ENCODE data around the gene CRYZ.

DNA sequence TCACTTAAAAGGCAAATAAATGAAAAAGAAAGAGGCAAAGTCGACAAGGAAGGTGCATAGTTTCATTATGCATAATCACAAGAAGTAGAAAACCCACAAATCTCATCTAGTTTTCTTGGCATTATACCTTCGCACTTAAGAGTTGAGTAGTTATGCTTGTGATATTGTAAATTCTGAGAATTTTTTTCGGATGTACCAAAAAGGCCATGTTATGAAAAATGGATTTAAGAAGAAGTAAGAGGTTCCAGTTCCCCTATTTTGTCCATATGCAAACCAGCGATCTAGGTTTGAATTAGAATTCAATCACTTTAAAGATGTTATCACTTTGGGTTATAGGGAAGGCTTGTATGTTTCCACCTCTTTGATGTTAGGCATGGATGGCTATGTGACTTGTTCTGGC, 51.4 kb downstream of the CRYZ start:
- TF ChIP-seq, protein P1, sequence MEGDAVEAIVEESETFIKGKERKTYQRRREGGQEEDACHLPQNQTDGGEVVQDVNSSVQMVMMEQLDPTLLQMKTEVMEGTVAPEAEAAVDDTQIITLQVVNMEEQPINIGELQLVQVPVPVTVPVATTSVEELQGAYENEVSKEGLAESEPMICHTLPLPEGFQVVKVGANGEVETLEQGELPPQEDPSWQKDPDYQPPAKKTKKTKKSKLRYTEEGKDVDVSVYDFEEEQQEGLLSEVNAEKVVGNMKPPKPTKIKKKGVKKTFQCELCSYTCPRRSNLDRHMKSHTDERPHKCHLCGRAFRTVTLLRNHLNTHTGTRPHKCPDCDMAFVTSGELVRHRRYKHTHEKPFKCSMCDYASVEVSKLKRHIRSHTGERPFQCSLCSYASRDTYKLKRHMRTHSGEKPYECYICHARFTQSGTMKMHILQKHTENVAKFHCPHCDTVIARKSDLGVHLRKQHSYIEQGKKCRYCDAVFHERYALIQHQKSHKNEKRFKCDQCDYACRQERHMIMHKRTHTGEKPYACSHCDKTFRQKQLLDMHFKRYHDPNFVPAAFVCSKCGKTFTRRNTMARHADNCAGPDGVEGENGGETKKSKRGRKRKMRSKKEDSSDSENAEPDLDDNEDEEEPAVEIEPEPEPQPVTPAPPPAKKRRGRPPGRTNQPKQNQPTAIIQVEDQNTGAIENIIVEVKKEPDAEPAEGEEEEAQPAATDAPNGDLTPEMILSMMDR (conservative IDR thresholded peaks at IDR 0.05) = no peak
- TF ChIP-seq ZFX (IDR thresholded peaks at IDR 0.05) = no peak

Data from C4-2B (cell line).